Memory B cell (primary cell): Measurements from ENCODE around the gene CNTN5.

Experiments
- ATAC-seq: fragments of 150-1000 bp; cut with Tn5 transposase; 2 replicates; pipeline ENCODE4 v1.10.0; 2021; ENCODE audit warnings: low read depth, mild to moderate bottlenecking, moderate library complexity
- DNase-seq, 2 donors: peaks; one replicate each; pipeline ENCODE4 v3.0.0; 2022; ENCODE audit warnings: low spot score in 2 of 2
- H3K27ac Mint-ChIP-seq: one replicate; pipeline ENCODE4 v1.8.0; 2022; ENCODE audit warnings: mild to moderate bottlenecking, moderate library complexity, mixed read lengths
- H3K27me3 Mint-ChIP-seq: one replicate; pipeline ENCODE4 v1.8.0; 2022; ENCODE audit warnings: mixed read lengths
- H3K36me3 Mint-ChIP-seq: one replicate; pipeline ENCODE4 v1.8.0; 2022; ENCODE audit warnings: mild to moderate bottlenecking, mixed read lengths
- H3K4me1 Mint-ChIP-seq: one replicate; pipeline ENCODE4 v1.8.0; 2022; ENCODE audit warnings: mixed read lengths
- H3K4me3 Mint-ChIP-seq: one replicate; pipeline ENCODE4 v1.8.0; 2022; ENCODE audit warnings: mild to moderate bottlenecking, moderate library complexity, mixed read lengths
- H3K9me3 Mint-ChIP-seq: one replicate; pipeline ENCODE4 v1.8.0; 2022; ENCODE audit warnings: mixed read lengths

The CNTN5 gene

DNA sequence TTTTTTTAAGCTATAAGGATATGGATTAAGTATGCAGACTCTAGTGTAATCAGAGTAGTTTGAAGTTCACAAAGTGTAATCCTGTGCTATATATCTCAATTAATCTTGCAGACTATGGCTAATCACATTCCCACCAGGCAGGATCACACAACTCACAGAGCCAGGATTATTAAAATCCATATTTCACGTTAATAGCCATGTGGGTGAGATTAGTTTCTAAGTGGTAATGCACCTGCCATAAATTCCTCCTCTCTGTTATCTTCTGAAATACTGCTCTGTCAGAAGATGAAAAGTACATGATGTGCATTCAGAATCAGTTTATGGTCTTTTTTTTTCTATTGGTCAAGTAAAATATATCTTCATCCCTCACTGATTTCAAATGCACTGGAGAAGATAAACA is 686.1 kb downstream of the CNTN5 start:
- Mint-ChIP-seq H3K36me3 (no peaks in the 10 kb centered on the region), H3K27me3 (no peaks in the 10 kb centered on the region), H3K27ac (no peak overlapping the region), H3K4me3 (no peak overlapping the region), H3K9me3 (peaks cover 3% of the 10 kb centered on the region), H3K4me1 (no peaks in the 10 kb centered on the region)
- no peak for DNase-seq
- ATAC-seq = no peak

DNA sequence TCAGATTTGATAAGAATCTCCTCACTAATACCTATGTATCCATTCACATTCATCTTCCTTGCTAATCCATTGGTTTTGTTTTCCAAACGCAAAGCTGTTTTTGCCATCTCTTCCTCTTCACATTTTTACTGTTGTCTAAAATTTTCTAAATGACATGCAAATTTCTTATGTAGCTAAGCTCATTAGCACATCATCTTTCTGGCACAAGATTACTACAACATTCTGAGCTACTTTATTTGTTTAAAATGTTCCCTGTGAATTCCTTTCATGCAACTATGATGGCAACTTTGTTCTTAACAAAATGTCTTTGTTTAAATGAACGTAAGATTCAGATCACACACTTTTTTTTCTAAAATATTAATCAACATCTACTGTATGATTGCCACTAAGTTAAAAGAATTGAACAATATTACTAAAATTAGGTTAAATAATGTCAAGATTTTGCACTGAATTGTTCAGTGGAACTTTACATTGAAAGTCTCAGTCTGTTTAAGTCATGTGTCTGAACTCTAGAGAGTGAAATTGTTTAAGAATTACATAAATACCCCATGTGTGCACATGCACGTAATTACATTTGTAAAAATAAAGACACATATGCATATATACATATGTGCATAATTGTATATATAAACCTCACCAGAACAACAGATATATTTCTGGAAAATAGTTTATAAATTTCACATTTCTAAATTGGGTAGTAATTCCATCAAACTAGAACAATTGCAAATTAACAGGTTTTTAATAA is 688.4 kb downstream of the CNTN5 start:
- no peaks in the 10 kb centered on the region for H3K27me3 Mint-ChIP-seq
- H3K27ac Mint-ChIP-seq = no peak overlapping the region
- H3K4me1 Mint-ChIP-seq = no peaks in the 10 kb centered on the region
- no peak overlapping the region for H3K4me3 Mint-ChIP-seq
- peaks cover 3% of the 10 kb centered on the region for H3K9me3 Mint-ChIP-seq
- no peaks in the 10 kb centered on the region for H3K36me3 Mint-ChIP-seq
- ATAC-seq = no peak
- DNase-seq = no peak

DNA sequence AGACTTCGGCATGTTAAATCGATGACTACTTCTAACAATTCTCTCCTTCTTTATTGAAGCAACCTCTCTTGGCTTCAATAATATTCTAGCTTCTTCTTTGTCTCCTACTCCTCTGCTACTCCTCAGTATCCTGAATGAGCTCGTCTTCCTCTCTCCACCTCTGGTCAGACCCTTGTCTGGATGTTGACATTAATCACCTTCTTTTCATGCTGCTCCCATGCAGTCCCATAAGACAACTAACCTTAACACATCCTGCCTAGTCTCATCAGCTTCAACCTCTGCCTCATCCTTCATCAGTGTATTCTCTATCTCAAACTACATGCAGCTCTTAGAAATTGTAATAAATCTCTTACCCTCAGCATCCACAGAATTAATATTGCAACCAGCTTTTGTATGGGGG is 695.6 kb downstream of the CNTN5 start:
- ATAC-seq = no peak
- H3K36me3 Mint-ChIP-seq = no peaks in the 10 kb centered on the region
- H3K27me3 Mint-ChIP-seq = no peaks in the 10 kb centered on the region
- H3K27ac Mint-ChIP-seq = no peak overlapping the region
- DNase-seq = no peak
- H3K4me1 Mint-ChIP-seq = no peaks in the 10 kb centered on the region
- H3K9me3 Mint-ChIP-seq = peaks cover 4% of the 10 kb centered on the region
- H3K4me3 Mint-ChIP-seq = no peak overlapping the region

DNA sequence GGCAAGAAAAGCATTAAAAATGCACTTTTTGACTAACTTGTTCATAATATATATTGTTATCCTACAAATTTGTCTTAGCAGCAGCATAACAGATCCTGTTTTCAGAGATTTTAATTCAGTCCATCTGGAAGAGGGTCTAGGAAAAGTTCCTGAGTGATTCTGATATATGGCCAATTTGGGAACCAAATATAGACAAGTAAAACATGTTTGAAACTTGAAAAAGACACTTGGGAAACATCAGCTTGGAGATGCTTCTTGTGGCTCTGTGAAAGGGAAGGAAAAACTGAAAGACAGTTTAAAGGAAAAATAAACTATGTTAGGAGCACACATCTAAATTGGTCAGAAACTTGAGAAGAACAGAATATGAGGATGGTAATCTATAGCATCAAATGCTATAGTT is 697.5 kb downstream of the CNTN5 start:
- Mint-ChIP-seq H3K4me1 (no peaks in the 10 kb centered on the region), H3K27ac (no peak overlapping the region), H3K36me3 (no peaks in the 10 kb centered on the region), H3K9me3 (peaks cover 4% of the 10 kb centered on the region), H3K27me3 (no peaks in the 10 kb centered on the region), H3K4me3 (no peak overlapping the region)
- no peak for DNase-seq
- ATAC-seq = no peak

DNA sequence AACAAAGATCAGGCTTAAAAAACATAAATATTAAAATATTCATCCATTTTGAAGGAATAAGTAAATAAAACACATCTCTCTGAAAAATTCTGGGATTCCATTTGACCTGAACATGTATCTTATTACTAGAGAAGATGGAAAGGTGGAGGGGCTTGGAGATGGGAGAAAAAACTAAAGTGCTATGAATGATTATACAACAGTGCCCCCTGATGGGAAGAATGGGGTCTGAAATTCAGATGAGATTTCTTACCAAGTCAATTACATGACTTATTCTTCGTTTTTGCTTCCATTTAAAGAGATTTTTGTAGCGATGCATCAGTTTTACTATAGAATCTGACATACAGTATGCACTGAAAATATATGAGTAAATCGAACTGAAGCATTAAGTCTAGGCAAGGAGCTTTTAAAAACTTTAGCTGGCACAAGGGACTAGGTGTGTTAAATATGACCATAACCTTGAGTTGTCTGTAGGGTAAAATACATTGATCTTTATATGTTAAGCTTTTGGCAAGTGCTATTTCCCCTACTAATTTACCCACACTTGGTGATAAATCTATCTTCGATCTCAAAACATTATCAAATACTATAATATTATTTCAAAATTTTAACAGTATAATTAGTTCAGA is 718.8 kb downstream of the CNTN5 start:
- H3K4me1 Mint-ChIP-seq = no peaks in the 10 kb centered on the region
- ATAC-seq (no peak), DNase-seq (no peak)
- no peak overlapping the region for H3K27ac Mint-ChIP-seq
- H3K27me3 Mint-ChIP-seq = no peaks in the 10 kb centered on the region
- H3K4me3 Mint-ChIP-seq = no peak overlapping the region
- peaks cover 2% of the 10 kb centered on the region for H3K9me3 Mint-ChIP-seq
- no peaks in the 10 kb centered on the region for H3K36me3 Mint-ChIP-seq

DNA sequence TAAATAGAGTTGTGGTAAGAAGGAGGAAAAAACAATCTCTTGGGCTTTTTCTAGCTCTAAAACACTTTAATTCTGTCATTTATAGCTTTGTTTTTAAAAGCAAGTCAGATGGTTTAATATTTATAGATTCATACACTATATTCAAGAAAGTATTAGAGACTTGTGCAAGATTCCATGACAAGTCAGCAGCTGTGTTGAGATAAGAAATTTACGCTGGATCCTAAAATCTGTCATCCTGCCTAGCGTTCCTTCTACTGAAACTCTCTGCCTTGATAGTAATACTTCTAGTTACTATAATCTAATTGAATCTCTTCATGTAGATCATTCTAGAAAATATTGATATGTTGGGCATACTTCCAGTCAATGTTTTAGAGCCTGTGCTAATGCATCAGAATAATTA is 721.8 kb downstream of the CNTN5 start:
- peaks cover 1% of the 10 kb centered on the region for H3K9me3 Mint-ChIP-seq
- H3K36me3 Mint-ChIP-seq = no peaks in the 10 kb centered on the region
- H3K4me1 Mint-ChIP-seq = no peaks in the 10 kb centered on the region
- ATAC-seq (no peak), DNase-seq (no peak)
- no peak overlapping the region for H3K4me3 Mint-ChIP-seq
- H3K27me3 Mint-ChIP-seq = no peaks in the 10 kb centered on the region
- H3K27ac Mint-ChIP-seq = no peak overlapping the region

DNA sequence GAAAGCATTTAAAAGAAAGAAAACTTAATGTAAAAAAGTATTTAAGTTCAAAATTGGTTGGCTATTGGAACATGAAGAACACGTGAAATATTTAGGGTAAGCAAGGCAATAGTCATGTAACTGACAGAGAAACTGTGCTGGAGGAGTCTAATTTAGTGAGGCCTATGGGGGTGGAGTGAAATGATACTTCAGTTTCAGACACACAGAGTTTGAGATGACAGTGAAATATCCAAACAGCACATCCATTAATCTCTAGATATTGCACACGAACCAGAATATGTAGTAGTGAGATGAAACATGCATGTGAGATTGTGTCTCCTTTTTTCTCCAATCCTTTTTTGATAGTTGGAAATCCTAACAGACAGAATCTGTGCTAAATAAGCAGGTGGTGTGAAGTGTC is 739.0 kb downstream of the CNTN5 start:
- Mint-ChIP-seq H3K9me3 (peaks cover under 1% of the 10 kb centered on the region), H3K27ac (no peak overlapping the region), H3K36me3 (no peaks in the 10 kb centered on the region), H3K27me3 (no peaks in the 10 kb centered on the region), H3K4me1 (no peaks in the 10 kb centered on the region), H3K4me3 (no peak overlapping the region)
- ATAC-seq (no peak), DNase-seq (no peak)

DNA sequence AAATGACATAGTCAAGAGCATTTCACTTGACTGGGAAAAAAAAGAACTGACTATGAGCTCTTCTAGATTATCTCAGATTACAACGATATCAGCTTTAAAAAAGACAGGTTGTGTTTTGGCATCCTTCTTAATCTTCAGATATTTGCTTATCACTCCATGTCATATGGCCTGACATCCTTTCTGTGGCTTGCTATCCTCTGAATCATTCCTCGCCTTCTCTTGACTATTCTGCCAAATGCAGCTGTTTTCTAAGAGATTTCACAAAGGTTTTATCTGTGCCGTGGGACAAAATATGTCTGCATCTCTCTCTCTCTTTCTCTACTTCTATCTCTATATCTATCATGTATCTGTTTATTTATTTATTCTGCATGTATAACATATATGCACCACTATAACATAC is 746.1 kb downstream of the CNTN5 start:
- H3K9me3 Mint-ChIP-seq = peaks cover 1% of the 10 kb centered on the region
- H3K27me3 Mint-ChIP-seq = no peaks in the 10 kb centered on the region
- H3K4me3 Mint-ChIP-seq = no peak overlapping the region
- no peak for DNase-seq
- no peaks in the 10 kb centered on the region for H3K4me1 Mint-ChIP-seq
- no peak overlapping the region for H3K27ac Mint-ChIP-seq
- H3K36me3 Mint-ChIP-seq = no peaks in the 10 kb centered on the region
- ATAC-seq = no peak

DNA sequence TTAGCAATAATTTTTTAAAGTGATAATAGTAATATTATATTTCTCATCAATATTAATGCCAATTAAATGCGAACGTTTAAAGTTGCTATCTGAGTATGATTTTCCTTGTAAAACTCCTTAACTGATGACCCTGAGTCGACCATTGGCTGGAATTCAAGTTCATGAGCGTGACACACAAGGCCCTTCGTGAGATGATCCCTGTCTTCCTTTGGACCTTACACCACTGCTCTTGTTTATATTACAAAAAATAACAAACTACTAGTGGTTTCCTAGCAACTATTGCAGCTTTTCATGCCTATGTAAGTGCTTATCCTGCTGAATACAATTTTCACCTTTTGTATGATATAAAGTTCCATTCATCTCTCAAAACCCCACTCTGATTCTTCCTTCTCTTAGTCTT is 752.9 kb downstream of the CNTN5 start:
- Mint-ChIP-seq H3K27ac (no peak overlapping the region), H3K36me3 (no peaks in the 10 kb centered on the region), H3K27me3 (no peaks in the 10 kb centered on the region), H3K4me1 (no peaks in the 10 kb centered on the region), H3K9me3 (no peaks in the 10 kb centered on the region), H3K4me3 (no peak overlapping the region)
- DNase-seq (no peak), ATAC-seq (no peak)

DNA sequence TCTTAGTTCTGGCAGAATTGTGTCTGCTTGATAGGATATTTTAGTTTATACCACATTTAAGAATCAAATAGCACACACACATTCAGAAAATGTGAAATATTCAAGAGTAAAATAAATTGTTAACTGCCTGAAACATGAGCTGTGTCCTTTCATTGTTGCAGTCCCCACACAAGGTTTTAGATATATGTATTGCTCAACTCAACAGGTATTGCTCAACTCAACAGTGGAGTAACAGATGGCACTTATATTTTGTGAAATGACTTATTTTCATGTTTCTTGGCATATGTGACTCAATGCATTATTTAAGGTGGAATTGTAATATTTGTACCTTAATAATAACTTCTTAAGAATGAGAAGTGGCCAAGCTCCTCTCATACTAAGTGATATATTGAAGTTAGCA is 760.3 kb downstream of the CNTN5 start:
- H3K36me3 Mint-ChIP-seq = no peaks in the 10 kb centered on the region
- no peak for DNase-seq
- no peak overlapping the region for H3K27ac Mint-ChIP-seq
- no peaks in the 10 kb centered on the region for H3K9me3 Mint-ChIP-seq
- no peak for ATAC-seq
- H3K4me1 Mint-ChIP-seq = no peaks in the 10 kb centered on the region
- H3K27me3 Mint-ChIP-seq = no peaks in the 10 kb centered on the region
- no peak overlapping the region for H3K4me3 Mint-ChIP-seq

DNA sequence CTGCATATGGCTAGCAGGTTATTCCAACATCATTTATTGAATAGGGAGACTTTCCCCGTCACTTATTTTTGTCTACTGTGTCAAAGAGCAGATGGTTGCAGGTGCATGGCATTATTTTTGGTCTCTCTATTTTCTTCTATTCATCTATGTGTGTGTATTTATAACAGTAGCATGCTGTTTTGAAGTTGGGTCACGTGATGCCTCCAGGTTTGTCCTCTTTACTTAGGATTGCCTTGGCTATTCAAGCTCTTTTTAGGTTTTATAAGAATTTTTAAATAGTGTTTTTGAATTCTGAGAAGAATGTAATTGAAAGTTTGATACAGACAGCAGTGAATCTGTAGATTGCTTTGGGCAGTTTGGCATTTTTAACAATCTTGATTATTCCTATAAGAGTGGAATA is 770.6 kb downstream of the CNTN5 start:
- H3K27me3 Mint-ChIP-seq = no peaks in the 10 kb centered on the region
- H3K36me3 Mint-ChIP-seq = no peaks in the 10 kb centered on the region
- peaks cover 5% of the 10 kb centered on the region for H3K9me3 Mint-ChIP-seq
- DNase-seq (no peak), ATAC-seq (no peak)
- H3K27ac Mint-ChIP-seq = no peak overlapping the region
- H3K4me3 Mint-ChIP-seq = no peak overlapping the region
- H3K4me1 Mint-ChIP-seq = no peaks in the 10 kb centered on the region

DNA sequence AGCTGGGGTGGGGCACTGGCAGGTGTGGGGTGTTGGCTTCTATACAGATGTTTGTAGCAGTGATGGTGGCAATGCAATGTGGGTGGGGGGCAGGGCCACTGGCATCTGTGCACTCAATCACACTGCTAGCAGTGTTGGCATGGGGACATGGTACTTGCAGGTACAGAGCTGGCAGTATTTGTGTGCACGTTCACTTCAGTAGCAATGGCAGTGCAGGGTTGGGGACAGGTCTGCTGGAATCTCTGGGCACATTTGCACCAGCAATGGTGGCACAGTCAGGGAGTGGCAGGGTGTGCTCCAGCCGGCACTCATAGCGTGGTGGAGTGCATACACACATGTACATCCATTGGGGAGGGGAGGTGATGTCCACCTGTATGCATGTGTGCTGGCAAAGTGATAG is 775.2 kb downstream of the CNTN5 start:
- ATAC-seq = no peak

DNA sequence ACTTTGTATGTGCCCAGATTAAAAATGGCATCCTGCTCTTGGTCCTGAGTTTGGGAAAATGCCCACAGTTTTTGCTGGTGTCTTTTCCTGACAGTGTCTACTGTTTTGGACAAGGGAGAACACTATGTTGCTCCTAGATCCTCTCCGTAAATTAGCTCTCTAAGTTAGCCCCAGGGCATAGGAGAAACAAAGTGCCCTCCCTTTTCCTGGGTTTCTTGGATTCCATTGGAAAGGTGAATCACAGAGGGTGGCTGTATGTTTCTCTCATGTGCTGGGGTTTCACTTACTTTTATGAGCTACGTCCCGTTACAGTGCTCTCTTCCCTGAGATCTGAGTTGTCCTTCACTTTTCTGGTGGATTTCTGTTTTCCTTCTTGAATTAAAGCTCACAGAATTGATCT is 782.8 kb downstream of the CNTN5 start:
- H3K27me3 Mint-ChIP-seq = no peaks in the 10 kb centered on the region
- no peak for DNase-seq
- no peak overlapping the region for H3K27ac Mint-ChIP-seq
- H3K9me3 Mint-ChIP-seq = peaks cover 3% of the 10 kb centered on the region
- no peaks in the 10 kb centered on the region for H3K36me3 Mint-ChIP-seq
- no peak overlapping the region for H3K4me3 Mint-ChIP-seq
- ATAC-seq = no peak
- no peaks in the 10 kb centered on the region for H3K4me1 Mint-ChIP-seq

More for the DNA sequence above, 775.2 kb downstream of the CNTN5 start:
- H3K4me1 Mint-ChIP-seq = no peaks in the 10 kb centered on the region
- no peak overlapping the region for H3K4me3 Mint-ChIP-seq
- H3K27ac Mint-ChIP-seq = no peak overlapping the region
- DNase-seq = no peak
- no peaks in the 10 kb centered on the region for H3K36me3 Mint-ChIP-seq
- no peaks in the 10 kb centered on the region for H3K27me3 Mint-ChIP-seq
- H3K9me3 Mint-ChIP-seq = peaks cover 3% of the 10 kb centered on the region

DNA sequence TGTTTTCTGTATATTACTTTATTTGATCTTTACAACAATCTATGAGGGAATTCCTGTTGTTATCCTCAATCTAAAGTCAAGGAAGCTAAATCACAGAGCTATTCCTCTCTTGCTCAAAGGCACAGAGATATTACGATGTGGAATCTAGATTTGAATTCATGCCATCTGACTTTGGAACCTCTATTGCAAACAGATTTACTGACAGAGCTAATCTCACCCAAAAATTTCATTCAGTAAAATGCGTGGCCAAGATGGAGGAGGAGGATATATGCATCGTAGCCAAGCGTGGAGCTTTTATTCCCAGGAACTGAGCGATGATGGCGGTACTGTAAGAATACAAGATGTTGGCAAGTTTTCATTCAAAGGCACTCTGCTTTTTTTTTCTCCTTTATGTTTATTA is 791.8 kb downstream of the CNTN5 start:
- ATAC-seq (no peak), DNase-seq (no peak)
- H3K9me3 Mint-ChIP-seq = peaks cover 4% of the 10 kb centered on the region
- H3K27ac Mint-ChIP-seq = no peak overlapping the region
- H3K4me1 Mint-ChIP-seq = no peaks in the 10 kb centered on the region
- no peaks in the 10 kb centered on the region for H3K36me3 Mint-ChIP-seq
- no peaks in the 10 kb centered on the region for H3K27me3 Mint-ChIP-seq
- no peak overlapping the region for H3K4me3 Mint-ChIP-seq

DNA sequence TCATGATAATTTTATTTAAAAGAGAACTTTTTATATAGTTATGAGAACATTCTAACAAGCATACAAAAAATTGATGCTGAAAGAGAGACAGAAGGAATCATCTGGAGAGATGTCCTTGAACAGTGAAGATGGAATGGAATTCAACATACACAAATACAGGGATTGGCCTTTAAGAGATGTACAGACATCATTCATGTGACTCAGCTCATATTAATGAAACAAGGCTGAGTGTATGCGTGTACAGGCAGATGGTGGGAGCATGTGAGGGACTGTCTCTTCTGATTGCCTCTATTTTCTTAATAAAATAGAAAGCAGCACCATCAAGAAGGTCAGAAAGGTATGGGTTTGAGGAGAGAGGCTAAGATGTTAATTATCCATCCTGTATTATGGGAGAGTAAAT is 793.3 kb downstream of the CNTN5 start:
- Mint-ChIP-seq H3K4me1 (no peaks in the 10 kb centered on the region), H3K4me3 (no peak overlapping the region), H3K36me3 (no peaks in the 10 kb centered on the region), H3K9me3 (peaks cover 4% of the 10 kb centered on the region), H3K27ac (no peak overlapping the region), H3K27me3 (no peaks in the 10 kb centered on the region)
- DNase-seq (no peak), ATAC-seq (no peak)
